Hindlimb muscle (tissue), 1 donor: Measurements from ENCODE around the gene MUC5AC. TPM values are rescaled to one million over a fixed set of nuclear protein-coding genes. Genes with fewer than 3 reads are reported as not detected.
"Not testable (repeated sequence)": the region's sequence is repeated elsewhere in the genome, so short reads cannot be mapped to it uniquely, and the experiment has no call there.

Experiments used
- DNase-seq: peaks from one replicate; pipeline ENCODE4 v3.0.0-alpha.2; 2013
- polyA plus RNA-seq: library from polyadenylated mRNA; unstranded; fragments of 120-200 nt; gene quantifications from one replicate; pipeline ENCODE4 v1.2.1, GENCODE V29; 2013; ENCODE audit not compliant: insufficient read length

The MUC5AC gene
- polyA plus RNA-seq, 1 donor: not detected

DNA sequence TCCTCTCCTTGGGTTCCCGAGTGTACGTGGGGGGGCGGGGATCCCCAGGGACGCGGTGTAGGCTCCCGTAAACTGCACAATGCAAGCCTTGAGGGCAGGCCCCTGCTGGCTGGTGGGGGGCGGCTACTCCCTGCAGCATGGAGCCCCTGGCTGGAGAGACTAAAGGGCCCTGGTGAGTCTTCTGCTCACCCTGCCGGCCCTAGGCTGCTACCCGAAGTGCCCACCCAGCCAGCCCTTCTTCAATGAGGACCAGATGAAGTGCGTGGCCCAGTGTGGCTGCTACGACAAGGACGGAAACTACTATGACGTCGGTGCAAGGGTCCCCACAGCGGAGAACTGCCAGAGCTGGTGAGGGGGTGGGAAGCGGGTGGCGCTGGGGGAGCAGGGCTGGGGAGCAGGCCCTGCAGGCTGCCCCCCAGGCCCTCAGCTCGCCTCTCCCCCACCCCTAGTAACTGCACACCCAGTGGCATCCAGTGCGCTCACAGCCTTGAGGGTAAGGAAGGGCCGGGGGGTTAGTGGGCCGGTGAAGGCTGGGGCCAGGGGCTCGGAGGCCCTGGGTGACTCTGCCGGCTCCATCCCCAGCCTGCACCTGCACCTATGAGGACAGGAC lies 81.9 kb downstream of the MUC5AC start:
- DNase-seq: no peak

DNA sequence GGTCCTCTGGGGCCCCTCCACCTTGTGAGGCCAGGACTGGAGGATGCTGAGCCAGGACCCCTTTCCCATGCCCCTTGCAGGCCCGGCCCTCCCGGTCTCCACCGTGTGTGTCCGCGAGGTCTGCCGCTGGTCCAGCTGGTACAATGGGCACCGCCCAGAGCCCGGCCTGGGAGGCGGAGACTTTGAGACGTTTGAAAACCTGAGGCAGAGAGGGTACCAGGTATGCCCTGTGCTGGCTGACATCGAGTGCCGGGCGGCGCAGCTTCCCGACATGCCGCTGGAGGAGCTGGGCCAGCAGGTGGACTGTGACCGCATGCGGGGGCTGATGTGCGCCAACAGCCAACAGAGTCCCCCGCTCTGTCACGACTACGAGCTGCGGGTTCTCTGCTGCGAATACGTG lies 83.0 kb downstream of the MUC5AC start:
- DNase-seq: no peak

DNA sequence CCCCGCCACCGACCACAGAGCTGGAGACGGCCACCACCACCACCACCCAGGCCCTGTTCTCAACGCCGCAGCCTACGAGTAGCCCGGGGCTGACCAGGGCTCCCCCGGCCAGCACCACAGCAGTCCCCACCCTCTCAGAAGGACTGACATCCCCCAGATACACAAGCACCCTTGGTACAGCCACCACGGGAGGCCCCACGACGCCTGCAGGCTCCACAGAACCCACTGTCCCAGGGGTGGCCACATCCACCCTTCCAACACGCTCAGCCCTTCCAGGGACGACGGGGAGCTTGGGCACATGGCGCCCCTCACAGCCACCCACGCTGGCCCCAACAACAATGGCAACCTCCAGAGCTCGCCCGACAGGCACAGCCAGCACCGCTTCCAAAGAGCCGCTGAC lies 84.0 kb downstream of the MUC5AC start:
- no peak for DNase-seq

DNA sequence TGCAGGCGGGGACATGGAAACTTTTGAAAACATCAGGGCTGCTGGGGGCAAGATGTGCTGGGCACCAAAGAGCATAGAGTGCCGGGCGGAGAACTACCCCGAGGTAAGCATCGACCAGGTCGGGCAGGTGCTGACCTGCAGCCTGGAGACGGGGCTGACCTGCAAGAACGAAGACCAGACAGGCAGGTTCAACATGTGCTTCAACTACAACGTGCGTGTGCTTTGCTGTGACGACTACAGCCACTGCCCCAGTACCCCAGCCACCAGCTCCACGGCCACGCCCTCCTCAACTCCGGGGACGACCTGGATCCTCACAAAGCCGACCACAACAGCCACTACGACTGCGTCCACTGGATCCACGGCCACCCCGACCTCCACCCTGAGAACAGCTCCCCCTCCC lies 84.5 kb downstream of the MUC5AC start:
- DNase-seq: no peak

DNA sequence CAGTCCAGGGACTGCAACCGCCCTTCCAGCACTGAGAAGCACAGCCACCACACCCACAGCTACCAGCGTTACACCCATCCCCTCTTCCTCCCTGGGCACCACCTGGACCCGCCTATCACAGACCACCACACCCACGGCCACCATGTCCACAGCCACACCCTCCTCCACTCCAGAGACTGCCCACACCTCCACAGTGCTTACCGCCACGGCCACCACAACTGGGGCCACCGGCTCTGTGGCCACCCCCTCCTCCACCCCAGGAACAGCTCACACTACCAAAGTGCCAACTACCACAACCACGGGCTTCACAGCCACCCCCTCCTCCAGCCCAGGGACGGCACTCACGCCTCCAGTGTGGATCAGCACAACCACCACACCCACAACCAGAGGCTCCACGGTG lies 85.0 kb downstream of the MUC5AC start:
- not testable (repeated sequence) for DNase-seq

DNA sequence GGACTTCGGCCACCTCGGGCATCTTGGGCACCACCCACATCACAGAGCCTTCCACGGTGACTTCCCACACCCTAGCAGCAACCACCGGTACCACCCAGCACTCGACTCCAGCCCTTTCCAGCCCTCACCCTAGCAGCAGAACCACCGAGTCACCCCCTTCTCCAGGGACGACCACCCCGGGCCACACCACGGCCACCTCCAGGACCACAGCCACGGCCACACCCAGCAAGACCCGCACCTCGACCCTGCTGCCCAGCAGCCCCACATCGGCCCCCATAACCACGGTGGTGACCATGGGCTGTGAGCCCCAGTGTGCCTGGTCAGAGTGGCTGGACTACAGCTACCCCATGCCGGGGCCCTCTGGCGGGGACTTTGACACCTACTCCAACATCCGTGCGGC lies 85.8 kb downstream of the MUC5AC start:
- not testable (repeated sequence) for DNase-seq

DNA sequence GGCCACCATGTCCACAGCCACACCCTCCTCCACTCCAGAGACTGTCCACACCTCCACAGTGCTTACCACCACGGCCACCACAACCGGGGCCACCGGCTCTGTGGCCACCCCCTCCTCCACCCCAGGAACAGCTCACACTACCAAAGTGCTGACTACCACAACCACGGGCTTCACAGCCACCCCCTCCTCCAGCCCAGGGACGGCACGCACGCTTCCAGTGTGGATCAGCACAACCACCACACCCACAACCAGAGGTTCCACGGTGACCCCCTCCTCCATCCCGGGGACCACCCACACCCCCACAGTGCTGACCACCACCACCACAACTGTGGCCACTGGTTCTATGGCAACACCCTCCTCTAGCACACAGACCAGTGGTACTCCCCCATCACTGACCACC lies 86.8 kb downstream of the MUC5AC start:
- DNase-seq: not testable (repeated sequence)

DNA sequence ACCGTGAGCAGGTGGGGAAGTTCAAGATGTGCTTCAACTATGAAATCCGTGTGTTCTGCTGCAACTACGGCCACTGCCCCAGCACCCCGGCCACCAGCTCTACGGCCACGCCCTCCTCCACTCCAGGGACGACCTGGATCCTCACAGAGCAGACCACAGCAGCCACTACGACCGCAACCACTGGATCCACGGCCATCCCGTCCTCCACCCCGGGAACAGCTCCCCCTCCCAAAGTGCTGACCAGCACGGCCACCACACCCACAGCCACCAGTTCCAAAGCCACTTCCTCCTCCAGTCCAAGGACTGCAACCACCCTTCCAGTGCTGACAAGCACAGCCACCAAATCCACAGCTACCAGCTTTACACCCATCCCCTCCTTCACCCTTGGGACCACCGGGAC lies 88.0 kb downstream of the MUC5AC start:
- not testable (repeated sequence) for DNase-seq

DNA sequence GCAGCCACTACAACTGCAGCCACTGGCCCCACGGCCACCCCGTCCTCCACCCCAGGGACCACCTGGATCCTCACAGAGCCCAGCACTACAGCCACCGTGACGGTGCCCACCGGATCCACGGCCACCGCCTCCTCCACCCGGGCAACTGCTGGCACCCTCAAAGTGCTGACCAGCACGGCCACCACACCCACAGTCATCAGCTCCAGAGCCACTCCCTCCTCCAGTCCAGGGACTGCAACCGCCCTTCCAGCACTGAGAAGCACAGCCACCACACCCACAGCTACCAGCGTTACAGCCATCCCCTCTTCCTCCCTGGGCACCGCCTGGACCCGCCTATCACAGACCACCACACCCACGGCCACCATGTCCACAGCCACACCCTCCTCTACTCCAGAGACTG lies 88.5 kb downstream of the MUC5AC start:
- DNase-seq: not testable (repeated sequence)

DNA sequence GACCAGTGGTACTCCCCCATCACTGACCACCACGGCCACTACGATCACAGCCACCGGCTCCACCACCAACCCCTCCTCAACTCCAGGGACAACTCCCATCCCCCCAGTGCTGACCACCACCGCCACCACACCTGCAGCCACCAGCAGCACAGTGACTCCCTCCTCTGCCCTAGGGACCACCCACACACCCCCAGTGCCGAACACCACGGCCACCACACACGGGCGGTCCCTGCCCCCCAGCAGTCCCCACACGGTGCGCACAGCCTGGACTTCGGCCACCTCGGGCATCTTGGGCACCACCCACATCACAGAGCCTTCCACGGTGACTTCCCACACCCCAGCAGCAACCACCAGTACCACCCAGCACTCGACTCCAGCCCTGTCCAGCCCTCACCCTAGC lies 89.3 kb downstream of the MUC5AC start:
- not testable (repeated sequence) for DNase-seq

DNA sequence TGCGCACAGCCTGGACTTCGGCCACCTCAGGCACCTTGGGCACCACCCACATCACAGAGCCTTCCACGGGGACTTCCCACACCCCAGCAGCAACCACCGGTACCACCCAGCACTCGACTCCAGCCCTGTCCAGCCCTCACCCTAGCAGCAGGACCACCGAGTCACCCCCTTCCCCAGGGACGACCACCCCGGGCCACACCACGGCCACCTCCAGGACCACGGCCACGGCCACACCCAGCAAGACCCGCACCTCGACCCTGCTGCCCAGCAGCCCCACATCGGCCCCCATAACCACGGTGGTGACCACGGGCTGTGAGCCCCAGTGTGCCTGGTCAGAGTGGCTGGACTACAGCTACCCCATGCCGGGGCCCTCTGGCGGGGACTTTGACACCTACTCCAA lies 91.2 kb downstream of the MUC5AC start:
- not testable (repeated sequence) for DNase-seq

DNA sequence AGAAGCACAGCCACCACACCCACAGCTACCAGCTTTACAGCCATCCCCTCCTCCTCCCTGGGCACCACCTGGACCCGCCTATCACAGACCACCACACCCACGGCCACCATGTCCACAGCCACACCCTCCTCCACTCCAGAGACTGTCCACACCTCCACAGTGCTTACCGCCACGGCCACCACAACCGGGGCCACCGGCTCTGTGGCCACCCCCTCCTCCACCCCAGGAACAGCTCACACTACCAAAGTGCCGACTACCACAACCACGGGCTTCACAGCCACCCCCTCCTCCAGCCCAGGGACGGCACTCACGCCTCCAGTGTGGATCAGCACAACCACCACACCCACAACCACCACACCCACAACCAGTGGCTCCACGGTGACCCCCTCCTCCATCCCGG lies 92.7 kb downstream of the MUC5AC start:
- not testable (repeated sequence) for DNase-seq

Other genes starting within 250 kb of the MUC5AC start
- gene CHID1, start 247.1 kb upstream of the MUC5AC start, polyA plus RNA-seq: 61.0 TPM
- gene AP2A2, start 232.1 kb upstream of the MUC5AC start, polyA plus RNA-seq: 49.7 TPM
- gene MUC6, start 121.2 kb upstream of the MUC5AC start, polyA plus RNA-seq: 0.10 TPM
- gene MUC2, start 83.1 kb upstream of the MUC5AC start, polyA plus RNA-seq: 0.05 TPM
- gene MUC5B, start 65.1 kb downstream of the MUC5AC start, polyA plus RNA-seq: 0.03 TPM
- 33.9 TPM for gene TOLLIP, start 151.7 kb downstream of the MUC5AC start, polyA plus RNA-seq
- gene BRSK2, start 232.0 kb downstream of the MUC5AC start, polyA plus RNA-seq: 1.1 TPM